H1 (cell line): ENCODE results near the gene TMEM131L. TPM values are rescaled to one million over a fixed set of nuclear protein-coding genes. Genes with fewer than 3 reads are reported as not detected.

Experiments used
- CTCF ChIA-PET: fragments of 300-600 bp; sonication (Branson Sonifier 250); formaldehyde crosslinking; loops from one replicate; lab custom pipeline; 2021; ENCODE audit not compliant: partially characterized antibody; lab: Charles Lee
- POLR2A ChIA-PET: fragments of 300-600 bp; sonication (Branson Sonifier 250); formaldehyde crosslinking; loops from one replicate; lab custom pipeline; 2021; ENCODE audit warnings: inconsistent platforms; ENCODE audit not compliant: partially characterized antibody; lab: Charles Lee
- DNase-seq, 2 experiments: peaks; one replicate each; pipeline versions ENCODE4 v3.0.0 to v3.0.0-alpha.2; 2010 to 2022; ENCODE audit warnings: low spot score in 2 of 2, low read depth in 1 of 2, mixed read lengths in 1 of 2
- FAIRE-seq: peaks from 2 replicates; lab custom pipeline; 2011; peaks lifted over from hg19 to GRCh38; lab: Jason Lieb, UNC
- H2AFZ ChIP-seq: 2 replicates; pipeline ENCODE4 v1.8.1; 2012; ENCODE audit warnings: low read length, inconsistent platforms
- H2AK5ac ChIP-seq: 2 replicates; pipeline ENCODE4 v1.6.1; 2013; ENCODE audit warnings: low read depth, low read length
- H2BK120ac ChIP-seq: replicated peaks from 2 replicates; pipeline ENCODE3; 2013; ENCODE audit warnings: low read depth, low read length, inconsistent platforms
- H2BK12ac ChIP-seq: 2 replicates; pipeline ENCODE4 v1.6.1; 2013; ENCODE audit warnings: low read depth, low read length
- H2BK15ac ChIP-seq: 2 replicates; pipeline ENCODE4 v1.6.1; 2013; ENCODE audit warnings: low read length
- H2BK20ac ChIP-seq: 2 replicates; pipeline ENCODE4 v1.6.1; 2013; ENCODE audit warnings: low read length
- H2BK5ac ChIP-seq: 2 replicates; pipeline ENCODE4 v1.6.1; 2013; ENCODE audit warnings: low read depth, low read length
- H3K14ac ChIP-seq: 2 replicates; pipeline ENCODE4 v1.6.1; 2013; ENCODE audit warnings: inconsistent platforms; ENCODE audit not compliant: insufficient read length
- H3K18ac ChIP-seq: 2 replicates; pipeline ENCODE4 v1.6.1; 2013; ENCODE audit warnings: low read length; ENCODE audit errors: extremely low read depth
- H3K23ac ChIP-seq: 2 replicates; pipeline ENCODE4 v1.6.1; 2013; ENCODE audit warnings: inconsistent platforms; ENCODE audit not compliant: insufficient read length
- H3K23me2 ChIP-seq: 2 replicates; pipeline ENCODE4 v1.6.1; 2013; ENCODE audit warnings: low read depth, low read length
- H3K27ac ChIP-seq: 2 replicates; pipeline ENCODE4 v1.6.1; 2011; ENCODE audit warnings: low read depth, low read length, inconsistent platforms
- H3K27me3 ChIP-seq, 4 experiments: replicated peaks in 1 of 4; 1 replicate in 1 of 4; 2 replicates in 3 of 4; pipeline versions ENCODE4 v1.6.1 to v1.8.1; 2011 to 2013; ENCODE audit warnings: low read length in 3 of 4, mild to moderate bottlenecking in 3 of 4, inconsistent platforms in 2 of 4, mixed read lengths in 2 of 4, moderate library complexity in 1 of 4; ENCODE audit not compliant: control insufficient read depth in 3 of 4, insufficient read depth in 3 of 4; ENCODE audit errors: extremely low read depth in 1 of 4
- H3K36me3 ChIP-seq, 4 experiments: 2 replicates each; pipeline versions ENCODE4 v1.6.1 to v1.8.1; 2011 to 2013; ENCODE audit warnings: mild to moderate bottlenecking in 4 of 4, low read length in 3 of 4, moderate library complexity in 2 of 4, control low read depth in 1 of 4, inconsistent platforms in 1 of 4; ENCODE audit not compliant: insufficient read depth in 4 of 4, control insufficient read depth in 2 of 4
- H3K4ac ChIP-seq: replicated peaks from 2 replicates; pipeline ENCODE3; 2013; ENCODE audit warnings: low read length, low read depth, mixed read lengths, inconsistent platforms; ENCODE audit not compliant: insufficient read length
- H3K4me1 ChIP-seq, 4 experiments: replicated peaks in 1 of 4; 1 replicate in 1 of 4; 2 replicates in 3 of 4; pipeline versions ENCODE4 v1.6.1 to v1.8.1; 2011 to 2013; ENCODE audit warnings: low read length in 3 of 4, inconsistent platforms in 2 of 4, mixed read lengths in 1 of 4; ENCODE audit not compliant: insufficient read depth in 4 of 4, control insufficient read depth in 3 of 4
- H3K4me2 ChIP-seq, 2 experiments: 2 replicates each; pipeline versions ENCODE4 v1.6.1 to v1.8.1; 2011 to 2013; ENCODE audit warnings: low read depth in 2 of 2, low read length in 2 of 2, control low read depth in 1 of 2, inconsistent platforms in 1 of 2, mild to moderate bottlenecking in 1 of 2; ENCODE audit not compliant: insufficient read depth in 1 of 2
- H3K4me3 ChIP-seq, 4 experiments: fragments of 200-600, 300-600 bp in 1 of 4; sonication (generic), shearing (Covaris generic), sonication (Bioruptor Twin) in 1 of 4; 2 replicates each; pipeline versions ENCODE4 v1.5.1 to v1.8.1; 2011 to 2016; ENCODE audit warnings: low read length in 4 of 4, low read depth in 3 of 4, control low read depth in 2 of 4, inconsistent platforms in 2 of 4, mild to moderate bottlenecking in 2 of 4, mixed read lengths in 1 of 4, moderate library complexity in 1 of 4; ENCODE audit not compliant: insufficient read depth in 2 of 4; ENCODE audit errors: extremely low read depth in 1 of 4
- H3K56ac ChIP-seq: replicated peaks from 2 replicates; pipeline ENCODE3; 2013; ENCODE audit warnings: low read depth, mild to moderate bottlenecking, mixed read lengths, low read length, inconsistent platforms; ENCODE audit not compliant: insufficient read length
- H3K79me1 ChIP-seq: 2 replicates; pipeline ENCODE4 v1.6.1; 2013; ENCODE audit warnings: low read depth, low read length, control low read depth
- H3K79me2 ChIP-seq, 2 experiments: 2 replicates each; pipeline versions ENCODE4 v1.6.1 to v1.8.1; 2012 to 2013; ENCODE audit warnings: low read length in 2 of 2, mild to moderate bottlenecking in 2 of 2, inconsistent platforms in 1 of 2; ENCODE audit not compliant: insufficient read depth in 2 of 2, control insufficient read depth in 1 of 2
- H3K9ac ChIP-seq, 4 experiments: replicated peaks in 1 of 4; 1 replicate in 1 of 4; 2 replicates in 3 of 4; pipeline versions ENCODE4 v1.6.1 to v1.8.1; 2011 to 2013; ENCODE audit warnings: low read depth in 3 of 4, low read length in 3 of 4, control low read depth in 2 of 4, mild to moderate bottlenecking in 2 of 4, moderate library complexity in 2 of 4, inconsistent platforms in 1 of 4; ENCODE audit errors: extremely low read depth in 1 of 4
- H3K9me3 ChIP-seq, 2 experiments: 2 replicates each; pipeline versions ENCODE4 v1.6.1 to v1.8.1; 2012 to 2013; ENCODE audit warnings: mild to moderate bottlenecking in 2 of 2, moderate library complexity in 2 of 2, control low read depth in 1 of 2, inconsistent platforms in 1 of 2, low read depth in 1 of 2, low read length in 1 of 2, mixed read lengths in 1 of 2; ENCODE audit not compliant: insufficient read depth in 2 of 2
- H4K20me1 ChIP-seq, 2 experiments: replicated peaks in 1 of 2; 2 replicates each; pipeline versions ENCODE3 to v1.8.1; 2011 to 2013; ENCODE audit warnings: inconsistent platforms in 2 of 2, low read length in 2 of 2, mild to moderate bottlenecking in 1 of 2; ENCODE audit not compliant: insufficient read depth in 2 of 2, control insufficient read depth in 1 of 2
- H4K5ac ChIP-seq: 2 replicates; pipeline ENCODE4 v1.6.1; 2013; ENCODE audit warnings: low read length, low read depth, mixed read lengths, inconsistent platforms; ENCODE audit not compliant: insufficient read length
- H4K8ac ChIP-seq: 2 replicates; pipeline ENCODE4 v1.8.0; 2013; ENCODE audit warnings: mild to moderate bottlenecking, moderate library complexity, low read length, inconsistent platforms; ENCODE audit not compliant: insufficient read depth; ENCODE audit errors: extremely low read depth
- H4K91ac ChIP-seq: replicated peaks from 2 replicates; pipeline ENCODE3; 2013; ENCODE audit warnings: low read length, mixed read lengths, inconsistent platforms; ENCODE audit not compliant: insufficient read length
- CTCF ChIP-seq, 3 experiments: IDR thresholded peaks; 1 replicate in 2 of 3; 2 replicates in 1 of 3; pipeline versions ENCODE4 v1.5.1 to v1.6.1; 2011; ENCODE audit warnings: low read length in 3 of 3, mild to moderate bottlenecking in 3 of 3, inconsistent platforms in 2 of 3, low read depth in 1 of 3, moderate library complexity in 1 of 3; ENCODE audit not compliant: insufficient read depth in 1 of 3; ENCODE audit errors: control extremely low read depth in 1 of 3
- GTF2F1 ChIP-seq: IDR thresholded peaks from 2 replicates; pipeline ENCODE4 v1.6.1; 2012; ENCODE audit warnings: low read depth, low read length, improper control_type of control experiment, borderline replicate concordance
- HDAC2 ChIP-seq, 2 experiments: fragments of 300-600 bp in 1 of 2; sonication (generic) in 1 of 2; IDR thresholded peaks; 2 replicates each; pipeline ENCODE4 v1.6.1; 2011 to 2012; ENCODE audit warnings: low read depth in 2 of 2, low read length in 2 of 2, mild to moderate bottlenecking in 2 of 2, moderate library complexity in 2 of 2, borderline replicate concordance in 1 of 2, inconsistent platforms in 1 of 2
- TBP ChIP-seq: IDR thresholded peaks from 2 replicates; pipeline ENCODE4 v1.6.1; 2011; ENCODE audit warnings: low read depth, low read length, improper control_type of control experiment
- WGBS, 2 experiments: shearing (Covaris generic) in 1 of 2; methylation state at CpG; one replicate each; pipeline versions ENCODE4 v1.1.6 to v1.1.7; 2013 to 2015; ENCODE audit warnings: low lambda C conversion rate in 2 of 2, mixed read lengths in 2 of 2, inconsistent platforms in 1 of 2, low coverage in 1 of 2, missing lambda C conversion rate in 1 of 2; ENCODE audit not compliant: insufficient replicate concordance in 2 of 2, insufficient coverage in 1 of 2, insufficient read length in 1 of 2; ENCODE audit errors: extremely low coverage in 1 of 2, missing lambda C conversion rate in 1 of 2; 5-methylcytosine and 5-hydroxymethylcytosine counted together
- polyA plus RNA-seq, 7 experiments: library from polyadenylated mRNA; depleted of rRNA in 3 of 7; stranded (reverse) in 5 of 7; unstranded in 2 of 7; fragments of >200 nt in 5 of 7; fragments of 200-250 nt in 2 of 7; gene quantifications; 1 replicate in 5 of 7; 2 replicates in 1 of 7; 4 replicates in 1 of 7; pipeline versions ENCODE4 v1.2.1 to v1.2.3, GENCODE V29; 2011 to 2013; ENCODE audit warnings: missing spikeins in 2 of 7, mixed read lengths in 2 of 7
- total RNA-seq: library from RNA; stranded (reverse); fragmentation: NEBNext Ultra II Directional; extraction: Animal tissue kit (Norgen Biotek cat#: 25700); gene quantifications from 2 replicates; pipeline ENCODE4 v1.2.1, GENCODE V29; 2021

TMEM131L gene
- total and polyA plus RNA-seq, 2 of the 8 experiments (the other 6 are each of a cell fraction or from before 2014, with no cell fraction given) = 14.3 to 26.1 TPM

- Histone ChIP-seq H3K23ac (no peak overlapping the region), H2BK20ac (no peak overlapping the region), H4K91ac (no peak overlapping the region), H3K4ac (no peak overlapping the region), H3K36me3 (no peaks in the 10 kb centered on the region), H3K79me2 (no peaks in the 10 kb centered on the region), H2AK5ac (no peak overlapping the region), H3K18ac (no peak overlapping the region), H4K5ac (no peak overlapping the region), H3K9ac (no peak overlapping the region), H3K14ac (no peak overlapping the region), H2BK120ac (no peak overlapping the region), H3K4me2 (no peak overlapping the region), H3K27ac (no peak overlapping the region), H2AFZ (no peak overlapping the region), H2BK5ac (no peak overlapping the region), H4K20me1 (no peaks in the 10 kb centered on the region), H3K23me2 (no peaks in the 10 kb centered on the region; the same call in 1 of the 2 replicates), H3K4me3 (no peak overlapping the region), H4K8ac (no peak overlapping the region), H3K79me1 (no peaks in the 10 kb centered on the region), H3K4me1 (no peaks in the 10 kb centered on the region), H2BK15ac (no peak overlapping the region), H3K9me3 (no peaks in the 10 kb centered on the region), H2BK12ac (no peak overlapping the region), H3K27me3 (no peaks in the 10 kb centered on the region), H3K56ac (no peak overlapping the region)
- ChIA-PET POLR2A (no interaction called here), CTCF (interaction anchor here (1.0 to 1.6 kb wide), 2 partner anchors 15 to 19 kb away, joined by 3 to 4 read pairs; no protein-coding TSS in a partner anchor)
- DNase-seq (no peak), FAIRE-seq (no peak)
- no peak for TF ChIP-seq GTF2F1
- no peak for TF ChIP-seq TBP
- no peak for TF ChIP-seq HDAC2 (IDR thresholded peaks at IDR 0.05; ENCODE audit: borderline replicate concordance in 1 of 2, low read depth in 2 of 2, low read length in 2 of 2)
- no peak for TF ChIP-seq CTCF (IDR thresholded peaks at IDR 0.05; ENCODE audit: control extremely low read depth in 1 of 3, insufficient read depth in 1 of 3, low read depth in 1 of 3, low read length in 3 of 3)
- 96% methylated on average over 2 of the region's 2 CpGs; no CpG with 5 or more reads in 1 of the 2 experiments for WGBS, 2 experiments
These were observed 202.5 kb downstream of the TMEM131L start for GRCh38 chr4:153668647-153669046.
